ENCODE measurements around the gene ROR1. TPM values are rescaled to one million over a fixed set of nuclear protein-coding genes. Genes with fewer than 3 reads are reported as not detected.
A peak's percentile ranks its signal among the peaks of the same experiment; 100 is the strongest.

The ROR1 gene
- total RNA-seq, 1 donor from 2014 or later: 0.26 TPM

- DNase-seq (ENCODE audit: low read depth) (no peak), FAIRE-seq (no peak)
- H3K4me3 ChIP-seq (ENCODE audit: low read depth, low read length): no peak overlapping the region
- TF ChIP-seq CTCF (IDR thresholded peaks at IDR 0.05; ENCODE audit: insufficient read depth, low read length, severe bottlenecking): no peak
- no peaks in the 10 kb centered on the region for H3K27me3 ChIP-seq (ENCODE audit: control insufficient read depth, insufficient read depth, low read length)
- no peaks in the 10 kb centered on the region for H3K36me3 ChIP-seq (ENCODE audit: control insufficient read depth, insufficient read depth, low read length)
Measured at GRCh38 chr1:63896755-63897154, 122.9 kb downstream of the ROR1 start.

GRCh38 chr1:63898428-63899196 lies 124.8 kb downstream of the ROR1 start:
- TF ChIP-seq CTCF (IDR thresholded peaks at IDR 0.05; ENCODE audit: insufficient read depth, low read length, severe bottlenecking): no peak
- no peak for FAIRE-seq

GRCh38 chr1:63901094-63901493 lies 127.3 kb downstream of the ROR1 start:
- no peak for DNase-seq (ENCODE audit: low read depth)
- no peak for FAIRE-seq
- H3K36me3 ChIP-seq (ENCODE audit: control insufficient read depth, insufficient read depth, low read length): no peaks in the 10 kb centered on the region
- H3K27me3 ChIP-seq (ENCODE audit: control insufficient read depth, insufficient read depth, low read length): no peaks in the 10 kb centered on the region
- TF ChIP-seq CTCF (IDR thresholded peaks at IDR 0.05; ENCODE audit: insufficient read depth, low read length, severe bottlenecking): no peak
- H3K4me3 ChIP-seq (ENCODE audit: low read depth, low read length): no peak overlapping the region

More at GRCh38 chr1:63898428-63899196, 124.8 kb downstream of the ROR1 start:
- Histone ChIP-seq H3K36me3 (ENCODE audit: control insufficient read depth, insufficient read depth, low read length) (no peaks in the 10 kb centered on the region), H3K27me3 (ENCODE audit: control insufficient read depth, insufficient read depth, low read length) (no peaks in the 10 kb centered on the region), H3K4me3 (ENCODE audit: low read depth, low read length) (no peak overlapping the region)
- DNase-seq (ENCODE audit: low read depth): no peak

GRCh38 chr1:63902844-63903589 lies 129.2 kb downstream of the ROR1 start:
- TF ChIP-seq CTCF (IDR thresholded peaks at IDR 0.05; ENCODE audit: insufficient read depth, low read length, severe bottlenecking): no peak
- DNase-seq (ENCODE audit: low read depth): peak; percentile 68
- FAIRE-seq: peak; percentile 68
- Histone ChIP-seq H3K4me3 (ENCODE audit: low read depth, low read length) (no peak overlapping the region), H3K27me3 (ENCODE audit: control insufficient read depth, insufficient read depth, low read length) (no peaks in the 10 kb centered on the region), H3K36me3 (ENCODE audit: control insufficient read depth, insufficient read depth, low read length) (no peaks in the 10 kb centered on the region)

- no peak for TF ChIP-seq CTCF (IDR thresholded peaks at IDR 0.05; ENCODE audit: insufficient read depth, low read length, severe bottlenecking)
- DNase-seq (ENCODE audit: low read depth): no peak
- FAIRE-seq: no peak
Measured at GRCh38 chr1:63903947-63904610, 130.3 kb downstream of the ROR1 start.

More at GRCh38 chr1:63903947-63904610, 130.3 kb downstream of the ROR1 start:
- H3K27me3 ChIP-seq (ENCODE audit: control insufficient read depth, insufficient read depth, low read length): no peaks in the 10 kb centered on the region
- H3K36me3 ChIP-seq (ENCODE audit: control insufficient read depth, insufficient read depth, low read length): no peaks in the 10 kb centered on the region
- no peak overlapping the region for H3K4me3 ChIP-seq (ENCODE audit: low read depth, low read length)
